Uterus (tissue), 2 donors: Measurements from ENCODE around the gene PBOV1.

Source experiments
- CTCF ChIP-seq, 4 experiments: fragments of 200-600 bp in 2 of 4; fragments of 450-650 bp in 2 of 4; sonication (generic) in 2 of 4; IDR thresholded peaks; one replicate each; pipeline ENCODE4 v1.5.1; 2016 to 2019; ENCODE audit warnings: antibody characterized with exemption in 4 of 4, mild to moderate bottlenecking in 2 of 4, moderate library complexity in 1 of 4
- POLR2A ChIP-seq, 2 donors: fragments of 450-650 bp; IDR thresholded peaks; one replicate each; pipeline ENCODE4 v1.6.1; 2016; ENCODE audit warnings: antibody characterized with exemption in 2 of 2, mild to moderate bottlenecking in 1 of 2, moderate library complexity in 1 of 2

DNA sequence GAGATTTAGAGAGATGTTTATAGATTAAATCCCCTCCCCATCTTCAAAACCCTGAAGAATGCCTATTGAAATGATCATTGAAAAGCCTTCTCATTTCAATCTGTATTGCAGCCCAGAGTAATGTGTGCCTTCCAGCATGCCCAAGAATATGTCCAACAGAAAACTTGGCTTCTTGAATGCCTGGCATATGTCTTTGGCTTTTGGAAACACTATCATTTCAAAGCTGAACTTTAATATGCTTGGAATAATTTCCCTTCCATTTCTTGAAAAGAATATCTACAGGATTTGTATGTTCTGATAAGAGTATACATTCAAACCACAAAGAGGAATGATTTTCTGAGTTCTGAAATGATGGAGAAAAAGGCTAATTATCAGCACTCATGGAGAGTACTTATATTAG, 11.9 kb upstream of the PBOV1 start:
- TF ChIP-seq POLR2A (IDR thresholded peaks at IDR 0.05) (no peak), CTCF (IDR thresholded peaks at IDR 0.05) (no peak)
